HG02938 (cell line): ENCODE results near the gene CCN2.

Source experiments
- ATAC-seq: cut with Tn5 transposase; IDR thresholded peaks from one replicate; pipeline ENCODE4 v1.9.1; 2021; ENCODE audit warnings: mild to moderate bottlenecking, moderate library complexity; ENCODE audit not compliant: unreplicated experiment

The CCN2 gene, protein sequence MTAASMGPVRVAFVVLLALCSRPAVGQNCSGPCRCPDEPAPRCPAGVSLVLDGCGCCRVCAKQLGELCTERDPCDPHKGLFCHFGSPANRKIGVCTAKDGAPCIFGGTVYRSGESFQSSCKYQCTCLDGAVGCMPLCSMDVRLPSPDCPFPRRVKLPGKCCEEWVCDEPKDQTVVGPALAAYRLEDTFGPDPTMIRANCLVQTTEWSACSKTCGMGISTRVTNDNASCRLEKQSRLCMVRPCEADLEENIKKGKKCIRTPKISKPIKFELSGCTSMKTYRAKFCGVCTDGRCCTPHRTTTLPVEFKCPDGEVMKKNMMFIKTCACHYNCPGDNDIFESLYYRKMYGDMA

DNA sequence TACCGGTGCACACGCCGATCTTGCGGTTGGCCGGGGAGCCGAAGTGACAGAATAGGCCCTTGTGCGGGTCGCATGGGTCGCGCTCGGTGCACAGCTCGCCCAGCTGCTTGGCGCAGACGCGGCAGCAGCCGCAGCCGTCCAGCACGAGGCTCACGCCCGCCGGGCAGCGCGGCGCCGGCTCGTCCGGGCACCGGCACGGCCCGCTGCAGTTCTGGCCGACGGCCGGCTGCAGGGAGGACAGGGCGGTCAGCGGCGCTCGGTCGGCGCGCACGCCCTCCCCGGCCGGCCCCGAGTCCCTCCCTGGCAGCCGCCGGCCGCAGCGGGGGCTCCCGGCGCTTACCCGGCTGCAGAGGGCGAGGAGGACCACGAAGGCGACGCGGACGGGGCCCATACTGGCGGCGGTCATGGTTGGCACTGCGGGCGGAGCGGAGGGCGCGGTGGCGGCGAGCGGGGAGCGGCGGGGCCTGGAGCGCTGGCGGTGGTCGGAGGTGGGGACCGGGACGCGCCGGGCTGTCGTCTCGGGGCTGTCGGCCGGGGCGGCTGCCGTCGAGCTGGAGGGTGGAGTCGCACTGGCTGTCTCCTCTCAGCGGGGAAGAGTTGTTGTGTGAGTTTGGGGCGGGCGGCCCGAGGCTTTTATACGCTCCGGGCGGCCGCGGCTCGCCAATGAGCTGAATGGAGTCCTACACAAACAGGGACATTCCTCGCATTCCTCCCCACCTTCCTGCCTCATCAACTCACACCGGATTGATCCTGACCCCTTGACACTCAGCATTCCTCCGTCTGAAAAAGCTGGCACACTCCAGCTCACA, at the start of gene CCN2:
TSS of gene CCN2 (minus strand) at position 606 of the 809 bp plus-strand sequence. CDS start at position 406, 200 bp downstream.
- no peak for ATAC-seq

DNA sequence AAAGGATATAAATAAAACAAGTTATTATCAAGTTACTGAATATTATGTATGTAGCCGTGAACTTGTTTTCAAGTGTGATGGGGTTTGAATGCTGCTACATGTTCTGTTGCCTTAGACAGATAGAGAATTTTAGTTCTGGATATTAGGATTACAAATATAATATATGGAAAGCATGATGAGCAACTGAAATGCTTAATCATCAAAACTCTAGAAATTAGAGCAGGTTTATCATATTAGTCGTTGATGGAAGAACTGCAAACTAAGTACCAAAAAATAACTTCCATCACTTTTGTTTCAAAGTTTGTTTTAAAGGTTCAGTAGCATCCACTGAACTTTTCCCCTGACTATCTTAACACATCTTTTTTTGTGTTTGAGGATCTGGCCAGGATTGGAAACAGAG, 49.1 kb upstream of the CCN2 start:
- ATAC-seq: no peak

DNA sequence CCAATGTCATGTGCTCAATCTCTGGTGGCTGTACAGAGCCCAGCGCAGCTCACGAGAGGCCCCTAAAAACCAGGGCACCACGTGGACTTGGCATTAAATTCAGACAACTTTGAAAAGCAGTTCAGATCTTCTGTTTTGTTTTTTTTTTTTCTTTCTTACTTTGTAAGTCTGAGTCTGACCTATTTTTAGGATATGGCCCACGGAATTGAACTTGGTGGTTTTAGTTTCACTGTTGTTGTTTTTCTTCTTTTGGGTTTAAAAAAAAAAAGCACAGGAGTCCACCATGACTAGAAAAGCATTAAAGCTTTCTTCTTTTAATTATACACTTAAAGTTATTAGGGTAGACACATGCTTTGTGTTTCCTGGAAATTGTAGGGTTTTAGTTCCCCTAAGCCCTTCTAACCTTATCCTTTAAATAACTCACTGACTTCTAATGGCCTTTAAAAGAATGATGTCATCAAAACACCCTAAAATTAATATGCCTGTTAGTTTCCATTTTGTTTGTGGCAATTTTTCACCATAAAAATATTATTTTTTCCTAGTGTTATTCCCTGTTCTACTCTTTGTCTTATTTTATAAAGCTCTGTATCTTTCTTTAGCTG, 48.5 kb upstream of the CCN2 start:
- ATAC-seq: no peak

DNA sequence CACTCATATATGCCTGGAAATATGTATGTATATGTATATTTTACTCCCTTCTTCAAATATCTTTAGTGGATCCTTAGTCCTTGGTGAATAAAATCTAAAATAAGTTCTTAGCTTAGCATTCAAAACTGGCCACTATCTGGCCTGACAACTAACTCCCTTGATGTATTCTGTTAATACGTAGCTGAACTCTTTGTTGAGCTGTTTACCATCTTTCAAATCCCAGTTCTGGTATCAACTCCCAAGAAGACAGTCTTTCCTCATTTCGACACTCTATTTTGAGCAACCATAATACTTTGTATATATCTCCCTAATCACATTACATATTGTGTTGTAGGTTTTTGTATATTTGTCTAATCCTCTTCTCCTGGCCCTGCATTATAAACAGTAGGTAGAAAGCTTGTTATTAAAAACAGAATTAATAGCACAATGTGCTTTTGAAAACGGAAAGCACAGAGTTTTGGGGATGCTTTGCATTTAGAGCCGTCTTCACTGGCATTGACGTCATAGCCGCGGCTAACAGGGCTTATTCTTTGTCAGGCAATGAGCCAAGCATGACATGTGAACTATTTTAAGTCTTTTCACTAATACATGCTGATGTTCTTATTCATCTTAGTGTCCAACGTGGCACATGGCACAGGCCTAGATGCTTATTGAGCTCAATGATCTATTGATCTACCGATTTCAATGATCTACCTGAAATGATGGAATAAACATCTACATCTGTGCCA, 47.2 kb upstream of the CCN2 start:
- ATAC-seq: no peak

DNA sequence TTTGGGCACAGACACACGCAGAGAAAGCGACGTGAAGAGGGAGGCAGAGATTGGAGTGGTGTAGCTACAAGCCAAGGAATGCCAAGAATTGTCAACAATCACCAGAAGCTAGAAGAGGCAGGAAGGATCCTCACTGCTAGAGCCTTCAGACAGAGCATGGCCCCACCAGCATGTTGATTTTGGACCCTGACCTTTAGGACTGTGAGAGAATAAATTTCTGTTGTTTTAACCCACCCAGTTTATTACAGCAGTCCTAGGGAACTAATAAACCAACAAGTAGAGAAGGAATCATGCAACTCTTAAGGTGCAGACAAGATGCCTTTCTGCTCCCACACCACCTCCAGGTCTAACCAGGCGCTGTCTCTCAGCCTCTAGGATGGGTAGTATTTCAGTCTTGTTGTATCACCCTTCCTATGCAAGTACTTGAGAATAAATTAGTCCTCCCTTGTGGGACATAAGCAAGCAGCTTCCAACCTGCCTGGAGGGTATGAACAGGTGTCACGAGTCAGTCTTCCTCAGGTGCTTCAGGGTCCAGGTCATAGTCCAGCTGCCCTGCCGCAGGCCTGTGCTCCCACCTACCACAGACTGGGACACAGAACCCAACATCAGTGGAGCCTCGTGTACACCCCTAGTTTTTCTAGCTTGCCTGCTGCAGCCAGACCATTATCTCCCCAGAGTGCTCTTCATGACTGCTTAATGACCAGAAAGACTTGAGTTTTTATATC, 46.4 kb upstream of the CCN2 start:
- no peak for ATAC-seq

DNA sequence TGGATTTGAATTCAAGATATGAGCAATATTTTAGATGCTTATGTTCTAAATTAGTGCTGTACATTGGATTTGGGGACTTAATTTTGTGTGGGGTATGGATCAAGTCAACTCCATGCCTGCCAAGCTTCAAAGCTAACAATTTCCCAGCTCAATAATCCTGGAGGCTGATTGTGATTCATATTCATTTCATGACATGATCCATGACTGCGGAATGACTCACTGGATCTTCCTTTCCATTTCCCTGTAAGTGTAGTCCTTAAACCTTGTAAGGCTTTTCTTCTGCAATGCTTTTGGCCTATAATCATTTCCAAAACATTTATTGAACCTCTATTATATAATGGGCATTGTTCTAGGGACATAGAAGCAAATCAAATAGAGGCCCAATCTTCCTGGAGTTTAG, 44.7 kb upstream of the CCN2 start:
- no peak for ATAC-seq

DNA sequence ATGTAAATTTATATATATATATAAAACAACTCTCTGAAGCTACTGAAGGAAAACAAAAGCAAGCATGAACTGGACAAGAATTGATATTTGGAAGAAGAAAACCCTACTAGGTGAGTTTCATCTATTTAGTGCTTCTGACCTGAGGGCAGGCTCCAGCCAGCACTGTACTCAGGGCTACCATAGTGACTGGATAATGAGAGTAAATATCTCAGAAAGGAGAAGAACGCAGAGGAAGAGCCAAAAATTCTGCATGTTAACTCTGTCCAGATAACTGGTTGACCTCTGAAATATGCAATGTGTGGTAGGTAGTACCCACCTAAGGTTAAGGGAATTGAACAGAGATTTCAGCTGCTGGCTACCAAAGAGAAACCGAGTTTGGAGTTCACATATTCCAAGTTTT, 41.4 kb upstream of the CCN2 start:
- no peak for ATAC-seq

DNA sequence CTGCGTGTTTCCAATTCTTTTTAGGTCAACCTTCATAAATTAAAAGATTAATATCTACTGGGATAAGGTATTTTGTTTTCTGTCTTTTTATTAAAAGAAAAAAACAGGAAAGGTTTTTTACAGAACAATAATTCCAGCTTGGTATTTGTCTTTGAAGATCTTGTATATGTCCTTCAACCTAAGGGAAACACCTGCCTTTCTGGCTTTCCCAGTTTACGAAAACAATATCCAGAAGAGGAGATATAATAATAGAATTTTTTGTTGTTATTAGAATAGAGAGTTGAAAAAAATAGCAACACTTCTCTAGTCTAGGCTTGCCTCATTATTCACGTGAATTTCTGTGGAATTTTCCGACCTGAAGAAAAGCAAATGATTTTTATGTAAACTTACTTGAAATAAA, 37.9 kb upstream of the CCN2 start:
- ATAC-seq: no peak

DNA sequence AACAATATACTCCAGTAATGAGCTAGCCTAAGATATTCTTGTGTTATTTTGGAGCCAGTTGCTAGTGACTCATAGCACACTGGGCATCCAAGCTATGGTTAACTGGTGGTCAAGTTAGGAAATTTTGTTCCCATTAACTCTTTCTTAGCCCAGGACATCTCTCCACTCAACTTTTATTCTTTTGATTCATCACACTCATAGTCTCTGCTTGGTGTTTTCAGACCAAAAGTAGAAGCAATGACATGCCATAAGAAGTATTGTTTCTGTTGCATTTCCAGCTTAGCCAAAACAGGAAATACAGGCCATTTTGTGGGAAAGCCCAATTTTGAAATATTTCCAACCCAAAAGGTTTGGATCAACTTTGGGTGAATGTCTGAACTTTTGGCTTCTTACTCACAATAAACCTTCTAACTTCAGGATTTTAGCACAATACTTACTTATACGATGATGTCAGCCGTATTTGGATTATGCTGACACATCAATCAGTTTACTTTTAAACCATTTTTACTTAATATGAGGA, 31.6 kb upstream of the CCN2 start:
- ATAC-seq: no peak

DNA sequence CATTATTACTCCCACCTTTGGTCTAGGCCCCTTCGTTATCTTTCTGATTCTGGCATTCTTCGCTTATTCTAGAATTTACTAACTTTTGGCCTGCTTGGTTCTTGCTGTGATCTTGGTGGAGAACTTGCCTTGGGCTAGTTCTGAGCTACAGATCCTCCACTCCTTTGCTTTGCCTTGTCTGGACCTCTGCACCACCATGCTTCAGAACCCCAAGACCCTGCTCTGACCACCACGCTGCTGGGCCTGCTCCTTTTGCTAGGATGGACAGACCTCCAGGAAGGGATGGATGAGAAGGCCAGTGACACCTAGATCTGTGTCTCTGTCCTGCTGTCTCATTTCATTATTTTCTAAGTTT, 30.4 kb upstream of the CCN2 start:
- no peak for ATAC-seq

DNA sequence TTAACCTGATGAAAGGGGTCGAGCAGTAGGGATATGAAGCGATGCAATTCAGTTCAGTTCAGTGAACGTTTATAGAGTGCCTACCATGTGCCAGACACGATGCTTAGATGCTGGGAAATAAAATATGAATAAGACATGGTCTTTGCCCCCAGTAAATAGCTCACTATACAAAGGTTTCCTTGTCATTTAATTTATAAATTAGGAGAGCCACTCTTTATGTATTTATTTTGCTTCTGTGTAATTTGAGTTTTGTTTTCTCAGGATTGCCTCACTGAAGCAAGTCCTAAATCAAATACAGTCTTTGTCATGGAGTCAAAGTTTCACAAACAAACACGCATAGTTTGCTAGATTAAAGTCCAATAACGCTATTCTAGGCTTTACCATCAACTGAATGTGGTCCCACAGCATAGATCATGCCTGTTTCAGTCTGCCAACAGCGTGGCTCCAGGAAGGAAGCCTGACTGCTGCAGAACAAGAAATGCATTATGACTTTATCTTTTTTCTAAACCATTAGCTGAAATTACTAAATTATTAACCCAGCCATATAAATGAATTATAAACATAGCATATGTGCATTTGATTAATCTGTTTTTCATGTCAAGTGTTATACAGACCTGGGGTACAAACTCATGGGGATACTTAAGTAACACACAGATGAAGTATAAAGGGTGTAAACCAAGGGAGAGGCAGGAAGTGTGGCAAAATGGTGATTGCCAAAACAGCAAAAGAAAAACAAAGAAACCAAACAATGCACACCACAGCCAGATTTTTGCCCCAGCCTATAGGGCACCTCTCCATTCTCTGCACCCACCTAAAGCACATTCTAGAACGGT, 29.8 kb upstream of the CCN2 start:
- ATAC-seq: no peak

DNA sequence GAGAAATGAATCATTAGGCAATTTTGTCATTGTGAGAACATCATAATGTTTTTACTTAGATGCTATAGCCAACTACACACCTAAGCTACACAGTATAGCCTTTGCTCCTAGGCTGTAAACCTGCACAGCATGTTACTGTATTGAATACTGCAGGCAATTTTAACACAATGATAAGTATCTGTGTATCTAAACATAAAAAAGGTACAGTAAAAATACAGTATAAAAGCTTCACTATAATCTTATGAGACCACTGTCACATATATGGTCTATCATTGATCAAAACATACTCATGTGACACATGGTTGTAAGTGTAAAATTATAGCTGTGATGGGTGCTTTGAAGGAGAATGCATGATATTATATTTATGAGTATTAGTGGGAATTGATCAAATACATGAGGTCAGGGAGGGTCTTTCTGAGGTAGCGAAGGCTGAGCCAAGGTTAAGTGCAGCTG, 29.2 kb upstream of the CCN2 start:
- ATAC-seq: no peak

DNA sequence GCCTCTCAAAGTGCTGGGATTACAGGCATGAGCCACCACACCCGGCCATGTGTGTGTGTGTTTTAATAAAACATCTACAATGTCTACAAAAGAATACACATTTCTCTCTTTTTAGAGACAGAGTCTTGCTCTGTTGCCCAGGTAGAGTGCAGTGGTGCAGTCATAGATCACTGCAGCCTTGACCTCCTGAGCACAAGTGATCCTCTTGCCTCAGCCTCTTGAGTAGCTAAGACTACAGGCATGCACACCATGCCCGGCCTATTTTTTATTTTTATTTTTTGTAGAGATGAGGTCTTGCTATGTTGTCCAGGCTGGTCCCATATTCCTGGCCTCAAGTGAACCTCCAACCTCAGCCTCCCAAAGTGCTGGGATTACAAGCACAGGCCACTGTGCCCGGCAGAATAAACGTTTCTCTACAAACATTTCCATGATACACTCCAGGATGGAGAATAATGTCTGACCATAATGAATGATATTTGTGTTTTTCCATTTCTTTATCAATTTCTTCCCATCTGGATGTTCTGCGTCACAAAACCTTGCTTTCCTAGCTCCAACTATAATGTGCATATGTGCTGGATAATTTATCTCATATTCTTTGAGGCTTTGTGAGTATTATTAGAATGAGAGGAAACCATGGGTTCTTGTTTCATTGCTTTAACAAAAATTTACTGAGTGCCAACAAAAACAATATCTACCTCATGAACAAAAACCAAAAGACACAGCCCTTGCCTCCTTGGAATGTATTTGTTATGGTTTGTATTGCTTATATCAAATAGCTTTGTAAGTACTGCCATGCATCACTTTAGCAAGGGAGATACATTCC, 28.6 kb upstream of the CCN2 start:
- no peak for ATAC-seq

DNA sequence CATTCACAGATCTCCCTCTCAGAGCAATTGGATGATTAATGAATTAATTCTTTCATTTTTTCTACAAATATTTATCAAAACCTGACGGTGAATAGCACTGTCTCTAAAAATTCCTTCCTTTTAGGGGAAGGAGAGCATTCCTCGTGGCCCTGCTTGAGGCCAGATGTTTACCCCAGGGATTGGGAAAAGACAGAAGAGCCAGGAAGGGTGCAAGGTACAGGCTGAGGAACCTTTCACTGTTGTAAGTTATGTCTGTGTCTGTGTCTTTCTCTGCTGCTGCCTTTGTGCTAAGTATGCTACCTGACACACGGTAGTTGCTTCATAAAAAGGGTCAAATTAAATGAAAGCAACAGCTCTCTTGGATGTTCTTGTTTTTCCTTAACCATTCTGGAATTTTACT, 27.4 kb upstream of the CCN2 start:
- no peak for ATAC-seq

DNA sequence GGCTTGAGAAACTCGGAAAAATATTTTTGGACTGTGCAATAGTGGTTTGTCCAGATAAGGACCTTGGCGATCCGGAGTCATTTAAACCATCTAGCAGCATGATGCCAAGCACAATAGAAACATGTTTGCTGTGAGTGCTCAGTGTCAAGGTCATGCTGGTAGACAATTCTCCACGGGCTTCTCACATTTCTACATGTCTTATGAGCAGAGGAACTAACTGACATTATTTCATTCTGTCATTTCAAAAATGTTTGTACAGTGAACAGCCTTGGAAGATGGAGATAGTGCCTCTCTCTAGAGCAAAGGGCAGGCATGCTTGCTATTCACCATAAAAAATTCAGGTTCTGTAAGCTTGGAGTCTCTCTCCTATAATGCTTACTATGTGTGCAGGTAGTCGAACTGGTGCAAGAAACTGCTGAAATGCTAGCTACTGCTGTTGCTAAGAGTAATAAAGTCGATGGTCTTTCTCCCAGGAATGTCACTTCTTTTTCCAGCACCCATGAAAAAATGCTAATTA, 25.4 kb upstream of the CCN2 start:
- ATAC-seq: no peak

DNA sequence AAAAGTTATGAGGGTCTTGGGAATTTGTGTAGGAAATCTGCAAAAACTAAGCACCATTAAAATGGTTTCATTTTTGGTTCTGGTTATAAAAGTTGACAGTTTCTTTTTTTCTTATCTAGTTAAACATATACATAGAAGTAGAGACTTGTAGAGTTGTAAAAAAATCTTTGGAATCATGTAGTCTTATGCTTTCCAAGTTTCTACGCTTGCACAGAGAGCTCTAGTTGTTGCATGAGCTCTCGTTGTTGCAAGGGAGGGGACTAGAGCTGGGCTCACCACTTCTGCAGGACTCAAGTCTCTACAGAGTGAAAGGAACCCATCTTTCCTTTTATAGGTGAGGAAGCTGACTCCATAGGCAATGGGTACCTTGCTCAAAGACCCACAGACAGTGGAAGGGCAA, 21.6 kb upstream of the CCN2 start:
- no peak for ATAC-seq

DNA sequence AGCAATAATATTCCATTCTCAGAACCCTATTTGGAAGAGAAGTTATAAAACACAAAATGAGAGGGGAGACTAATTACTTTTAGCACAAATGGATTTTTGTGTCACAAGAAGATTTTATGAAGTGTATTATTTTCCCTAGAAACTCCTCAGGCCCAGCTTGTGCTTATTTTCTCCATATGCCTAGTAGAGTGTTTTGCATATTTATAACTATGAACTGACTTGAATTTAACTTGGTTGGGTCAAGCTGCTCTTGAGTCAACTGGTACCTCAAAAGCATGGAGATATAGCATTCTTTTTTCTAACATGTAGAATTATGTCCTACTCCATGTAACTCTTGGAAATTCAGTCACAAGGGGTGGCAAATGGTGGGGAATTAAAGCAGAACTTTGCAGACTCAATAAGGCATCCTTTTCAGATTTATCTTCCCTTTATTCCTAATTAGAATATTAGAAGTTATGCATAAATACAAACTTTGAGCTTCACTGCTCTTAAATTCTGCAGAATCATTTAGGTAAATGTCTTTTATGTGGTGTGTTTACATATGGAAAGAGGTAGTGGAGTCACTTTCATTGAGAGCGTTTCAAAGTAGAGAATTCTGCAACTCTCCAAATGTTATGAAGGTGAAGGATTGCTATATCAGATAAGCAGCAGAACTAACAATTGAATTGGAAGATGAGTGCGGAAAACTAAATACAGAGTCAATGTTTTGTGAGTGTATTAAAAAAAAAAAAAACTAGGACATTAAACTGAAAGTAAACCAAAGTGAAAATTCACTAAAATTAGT, 19.1 kb upstream of the CCN2 start:
- ATAC-seq: no peak

DNA sequence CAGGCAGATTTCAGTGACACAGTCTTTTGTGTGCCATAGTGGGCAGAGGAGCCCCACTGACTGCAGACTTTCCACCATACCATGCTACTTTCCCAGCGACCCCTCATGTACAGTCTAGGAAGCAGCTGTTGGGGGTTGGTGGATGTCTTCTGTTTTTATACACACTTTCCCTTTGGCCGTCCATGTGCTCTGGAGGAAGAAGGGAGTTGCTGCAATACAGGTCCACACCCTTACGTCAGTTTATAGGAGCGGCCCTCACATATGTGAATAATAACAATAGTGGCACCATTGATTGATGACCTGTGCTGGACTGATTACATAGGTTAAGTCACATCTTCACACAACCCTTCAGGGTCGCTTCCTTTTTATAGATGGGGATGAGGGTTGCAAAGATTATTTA, 17.5 kb upstream of the CCN2 start:
- no peak for ATAC-seq
